Mammary epithelial cell (primary cell): ENCODE data around the gene PHPT1.

ENCODE experiments used
- CTCF ChIP-seq, 2 donors: IDR thresholded peaks in 1 of 2; conservative IDR thresholded peaks in 1 of 2; 2 replicates each; pipeline ENCODE4 v1.5.1; 2011 to 2012; ENCODE audit warnings: inconsistent platforms in 2 of 2, low read length in 2 of 2, mild to moderate bottlenecking in 2 of 2, control low read depth in 1 of 2, low read depth in 1 of 2; ENCODE audit not compliant: insufficient read depth in 1 of 2; ENCODE audit errors: extremely low read depth in 1 of 2
- EZH2 ChIP-seq: IDR thresholded peaks from 2 replicates; pipeline ENCODE4 v1.6.1; 2012; ENCODE audit warnings: low read length, inconsistent platforms, borderline replicate concordance

- no peak for TF ChIP-seq CTCF (conservative IDR thresholded peaks at IDR 0.05 in 1 of 2, IDR thresholded peaks at IDR 0.05 in 1 of 2; ENCODE audit: extremely low read depth in 1 of 2, insufficient read depth in 1 of 2, low read depth in 1 of 2, low read length in 2 of 2)
- no peak for TF ChIP-seq EZH2
These were observed 10.6 kb upstream of the PHPT1 start for GRCh38 chr9:136838314-136839228.
